Measurements from ENCODE around the gene FBXO33.

Gene FBXO33

DNA sequence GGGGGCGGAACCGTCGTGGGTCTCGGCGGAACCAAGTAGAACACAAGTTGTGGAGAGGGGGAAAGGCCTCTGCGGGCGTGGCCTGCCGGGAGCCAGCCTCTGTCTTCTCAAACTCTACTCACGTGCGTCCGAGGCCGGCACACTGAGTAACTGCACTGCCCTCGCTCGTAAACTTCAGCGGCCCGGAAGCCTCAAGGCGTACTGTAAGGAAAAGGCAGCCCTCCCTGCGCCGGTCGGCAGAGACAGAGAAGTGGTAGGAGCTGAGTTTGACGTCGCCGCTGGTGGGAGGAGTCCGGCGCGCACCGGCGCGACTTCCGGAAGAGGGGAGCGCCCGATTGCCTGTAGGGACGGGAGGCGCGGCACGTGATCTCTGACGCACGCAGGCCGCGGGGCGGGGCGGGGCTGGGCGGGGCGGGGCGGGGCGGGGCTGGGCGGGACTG lies at the start of gene FBXO33:
Gene FBXO33, minus strand, starts transcription at position 255 of the 440 bp plus-strand sequence. CDS start 271 bp downstream, outside the sequence.
- DNase-seq (ENCODE audit: low read depth): peak; percentile 96

- no peak for DNase-seq (ENCODE audit: low read depth)
Observed at GRCh38 chr14:39474416-39474911, 42.2 kb upstream of the FBXO33 start.

GRCh38 chr14:39472078-39472477 lies 39.8 kb upstream of the FBXO33 start:
- no peak for DNase-seq (ENCODE audit: low read depth)

DNA sequence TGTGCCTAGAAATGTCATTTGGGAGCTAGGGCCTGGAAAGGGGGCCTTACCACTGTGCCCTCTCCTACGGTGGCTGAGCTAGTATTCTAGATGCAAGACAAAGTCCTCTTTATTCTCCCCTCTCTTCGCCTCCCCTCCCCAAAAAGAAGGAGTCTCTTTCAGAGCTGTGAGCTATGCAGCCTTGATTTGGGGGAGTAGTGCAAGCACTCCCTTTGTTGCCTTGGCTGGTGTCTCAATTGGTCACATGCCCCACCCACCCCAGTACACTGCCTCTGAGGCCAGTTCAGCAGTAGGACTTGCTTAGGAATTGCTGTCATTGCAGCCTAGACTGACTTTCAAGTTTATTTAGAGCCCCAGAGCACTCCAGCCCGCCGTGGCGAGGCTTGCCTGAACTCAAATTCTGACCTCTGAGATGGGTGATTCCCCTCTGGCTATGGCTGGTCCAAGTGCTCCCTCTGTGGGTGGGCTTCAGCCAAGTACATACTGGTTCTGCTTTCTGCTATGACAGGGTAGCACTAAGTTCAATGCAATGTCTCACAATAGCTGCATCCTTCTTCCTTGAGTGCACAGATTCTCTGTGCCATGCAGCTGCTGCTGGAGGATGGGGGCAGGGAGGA lies 37.0 kb upstream of the FBXO33 start:
- peak; percentile 13 for DNase-seq (ENCODE audit: low read depth)

- DNase-seq (ENCODE audit: low read depth): peak; percentile 34
Observed at GRCh38 chr14:39467889-39468524, 35.8 kb upstream of the FBXO33 start.

GRCh38 chr14:39459795-39460478 lies 27.7 kb upstream of the FBXO33 start:
- no peak for DNase-seq (ENCODE audit: low read depth)

- DNase-seq (ENCODE audit: low read depth): no peak
Observed at GRCh38 chr14:39456702-39457250, 24.5 kb upstream of the FBXO33 start.

DNA sequence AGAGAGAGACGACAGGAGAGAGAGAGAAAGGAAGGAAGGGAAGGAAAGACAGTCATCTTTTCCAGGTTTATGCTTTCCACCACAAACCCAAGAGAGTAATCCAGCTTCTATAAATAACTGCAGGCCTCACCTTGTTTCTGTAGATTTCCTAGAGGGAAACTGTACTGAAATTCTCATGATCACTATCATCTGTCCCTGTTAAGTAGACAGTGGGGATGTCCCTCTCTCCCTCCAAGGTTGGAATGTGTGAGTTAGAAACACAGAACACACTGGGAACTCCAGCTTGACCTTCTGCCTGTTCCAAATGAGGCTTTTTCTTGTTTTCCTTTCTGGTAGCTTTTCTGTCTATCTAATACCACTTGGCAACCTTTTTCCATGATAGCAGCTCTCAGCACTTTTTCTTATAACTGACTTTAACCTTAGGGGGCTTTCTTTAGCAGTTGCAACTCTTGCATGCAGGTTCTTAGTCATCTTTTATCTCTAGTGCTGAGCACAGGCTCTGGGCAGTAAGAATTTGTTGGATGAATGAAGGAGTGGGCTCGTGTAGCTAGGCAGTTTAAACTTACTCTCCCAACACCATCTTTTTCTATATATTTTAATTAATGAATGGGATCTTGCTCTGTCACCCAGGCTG lies 22.8 kb upstream of the FBXO33 start:
- no peak for DNase-seq (ENCODE audit: low read depth)

DNA sequence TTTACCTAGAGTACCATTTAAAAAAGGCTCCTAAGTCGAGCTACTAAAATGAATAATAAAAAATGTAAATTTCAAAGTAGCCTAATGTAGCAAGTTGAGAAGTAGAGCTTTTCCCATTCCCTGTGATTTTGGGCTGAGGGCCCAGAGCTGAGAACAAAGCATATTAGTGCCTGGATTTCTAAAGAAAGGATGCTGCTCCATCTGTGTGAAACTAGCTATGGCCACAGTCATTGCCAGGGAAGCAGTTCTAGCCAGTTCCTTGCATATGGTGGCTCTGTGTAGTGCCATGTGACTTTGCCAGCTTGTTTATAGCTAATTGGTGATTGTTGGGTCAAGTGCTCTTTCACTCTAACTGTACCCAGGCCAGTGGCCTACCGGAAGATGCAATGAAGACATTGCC lies 20.4 kb upstream of the FBXO33 start:
- no peak for DNase-seq (ENCODE audit: low read depth)

DNA sequence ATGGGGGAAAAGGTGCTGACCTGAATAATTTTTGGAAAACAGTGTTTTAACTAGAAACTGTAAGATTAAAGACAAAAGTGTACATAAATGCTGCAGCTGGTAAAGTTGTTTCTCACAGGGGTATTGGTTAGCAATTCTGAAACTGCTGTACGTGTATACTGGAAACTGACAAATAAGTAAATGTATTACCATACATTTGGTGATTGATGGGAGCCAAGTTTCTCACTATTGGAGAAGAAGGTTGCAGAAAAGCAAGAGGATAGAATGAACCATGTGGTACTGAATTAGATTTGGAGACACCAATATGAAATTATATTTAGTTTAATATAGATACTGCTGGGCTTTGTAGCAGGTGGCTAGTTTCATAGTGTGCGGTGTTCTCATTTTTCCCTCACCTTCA lies 19.6 kb upstream of the FBXO33 start:
- no peak for DNase-seq (ENCODE audit: low read depth)

DNA sequence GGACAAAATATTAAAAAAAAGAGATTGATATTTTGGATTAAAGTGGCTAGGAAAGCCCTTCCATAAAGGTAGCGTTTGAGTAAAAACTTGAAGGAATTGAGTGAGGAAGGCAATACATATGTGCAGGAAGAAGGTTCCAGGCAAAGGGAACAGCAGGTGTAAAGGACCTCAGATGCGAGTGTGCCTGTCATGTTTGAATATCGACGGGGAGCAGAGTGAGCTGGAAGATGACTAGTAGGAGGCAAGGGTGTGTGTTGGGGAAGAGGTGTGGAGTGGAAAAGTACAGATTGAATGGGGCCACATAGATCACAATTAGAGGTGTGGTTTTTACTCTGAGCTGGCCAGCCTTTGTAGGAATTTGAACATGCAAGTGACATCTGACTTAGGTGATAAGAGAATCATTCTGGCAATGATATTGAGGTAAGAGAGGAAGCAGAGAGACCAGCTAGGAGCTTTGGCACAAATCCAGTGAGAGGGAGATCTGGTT lies 15.0 kb upstream of the FBXO33 start:
- DNase-seq (ENCODE audit: low read depth): no peak

- DNase-seq (ENCODE audit: low read depth): no peak
Observed at GRCh38 chr14:39446131-39446744, 14.0 kb upstream of the FBXO33 start.

- DNase-seq (ENCODE audit: low read depth): no peak
Observed at GRCh38 chr14:39442293-39442692, 10.1 kb upstream of the FBXO33 start.

DNA sequence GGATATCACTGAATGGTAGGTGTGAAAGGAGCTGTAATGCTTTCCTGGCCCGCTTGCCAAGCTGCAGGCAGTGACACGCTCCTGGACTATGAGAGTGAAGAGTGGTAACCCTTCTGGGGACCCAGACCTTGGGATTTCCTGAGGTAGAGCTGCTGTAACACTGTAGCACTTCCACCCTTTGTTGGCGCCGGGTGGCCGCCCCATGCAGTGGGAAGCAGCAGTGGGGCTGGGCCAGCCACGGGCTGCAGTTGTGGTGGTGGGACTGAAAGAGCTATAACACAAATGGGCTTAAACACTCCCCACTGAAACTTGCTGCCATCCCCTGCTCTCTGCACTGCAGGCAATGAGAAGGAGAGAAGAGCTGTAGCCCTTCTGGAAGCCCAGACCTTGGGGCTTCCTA lies 9.6 kb upstream of the FBXO33 start:
- no peak for DNase-seq (ENCODE audit: low read depth)

DNA sequence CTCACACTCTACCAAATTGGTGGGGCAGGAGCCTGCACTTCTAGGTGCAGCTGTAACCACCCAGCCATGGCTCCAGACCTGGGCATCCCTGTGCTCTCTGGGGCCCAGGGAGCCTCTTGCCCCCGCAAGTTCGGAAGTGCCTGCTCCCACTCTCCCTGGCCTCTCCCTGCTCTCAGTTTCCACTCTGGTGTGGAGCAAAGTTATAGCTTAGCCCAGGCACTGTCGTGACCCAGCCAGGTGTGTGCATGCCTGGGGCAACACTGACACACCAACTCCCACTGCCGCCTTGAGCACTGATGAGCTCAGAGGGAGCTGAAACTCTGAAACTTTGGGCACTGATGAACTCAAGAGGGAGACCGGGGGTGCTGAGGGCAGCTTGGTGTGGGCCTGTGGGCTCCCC lies 8.7 kb upstream of the FBXO33 start:
- DNase-seq (ENCODE audit: low read depth): no peak

GRCh38 chr14:39435241-39435640 lies 3.0 kb upstream of the FBXO33 start:
- DNase-seq (ENCODE audit: low read depth): no peak

DNA sequence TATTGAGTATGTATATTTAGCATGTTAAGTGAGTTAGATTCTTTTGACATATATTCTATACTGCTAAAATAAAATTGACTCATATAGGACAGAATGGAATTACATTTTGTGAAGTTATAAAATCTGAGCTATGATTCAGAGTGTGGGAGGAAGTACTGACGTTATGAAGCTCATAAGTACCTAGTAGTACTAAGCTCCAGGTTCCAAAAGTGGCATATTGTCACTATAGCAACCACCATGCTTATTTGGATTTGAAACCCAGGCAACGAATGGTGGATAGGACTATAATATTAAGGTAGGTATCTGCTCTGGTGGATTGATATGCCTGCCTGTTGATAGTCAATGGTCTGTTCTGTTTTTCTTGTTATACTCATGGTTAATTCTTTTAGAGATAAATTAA lies 2.2 kb upstream of the FBXO33 start:
- DNase-seq (ENCODE audit: low read depth): no peak

- no peak for DNase-seq (ENCODE audit: low read depth)
Observed at GRCh38 chr14:39433452-39433813, 1.2 kb upstream of the FBXO33 start.

DNA sequence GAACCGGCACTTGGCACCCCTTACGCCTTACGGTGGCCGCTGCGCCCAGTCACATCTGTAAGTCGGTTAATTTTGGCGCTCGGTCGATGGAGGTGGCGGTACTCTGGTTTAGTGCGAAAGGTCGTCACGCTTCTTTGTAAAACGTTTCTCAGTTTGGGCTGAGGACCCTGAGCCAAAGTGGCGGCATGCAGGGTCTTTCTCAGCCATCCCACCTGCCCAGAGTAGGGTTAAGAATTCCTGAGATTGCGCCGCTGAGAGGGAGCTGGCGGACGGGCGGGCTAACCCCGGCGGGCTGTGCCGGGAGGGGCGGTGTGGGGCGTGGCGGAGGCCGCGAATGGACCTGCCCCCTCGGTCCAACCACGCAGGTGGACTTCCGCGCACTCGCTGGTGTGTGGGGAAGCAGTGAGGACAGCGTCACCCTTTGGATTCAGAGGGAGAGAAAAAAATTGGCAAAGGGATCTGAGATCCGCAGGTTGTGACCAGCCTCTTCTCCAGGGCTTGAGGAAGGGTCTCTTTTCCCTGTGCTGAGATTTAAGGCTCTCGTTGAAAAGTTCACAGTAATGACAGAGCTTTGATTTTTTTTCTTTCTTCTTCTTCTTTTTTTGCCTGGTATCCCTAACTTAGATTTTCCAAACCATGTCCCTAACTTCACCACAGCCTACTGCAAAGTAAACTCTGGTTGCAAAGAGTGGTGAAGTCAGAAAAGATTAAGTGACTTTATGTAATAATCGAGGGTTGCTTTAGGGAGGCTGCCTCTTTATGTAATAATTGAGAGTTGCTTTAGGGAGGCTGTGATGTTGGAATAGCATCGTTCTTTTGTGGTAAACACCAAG lies 602 bp upstream of the FBXO33 start:
- peak; percentile 76 for DNase-seq (ENCODE audit: low read depth)

GRCh38 chr14:39431416-39432178 lies 636 bp downstream of the FBXO33 start:
- peak; percentile 51 for DNase-seq (ENCODE audit: low read depth)

Data from EH (cell line).